HCT116 (cell line): ENCODE data around the gene BHLHE41.

Source experiments
- EZH2 ChIP-seq: fragments of 200-600 bp; sonication (generic); IDR thresholded peaks from 2 replicates; pipeline ENCODE4 v1.6.1; 2017; ENCODE audit warnings: antibody characterized with exemption, mixed run types
- REST ChIP-seq: IDR thresholded peaks from 2 replicates; pipeline ENCODE4 v1.6.1; 2012; ENCODE audit warnings: low read depth
- SP1 ChIP-seq: IDR thresholded peaks from 2 replicates; pipeline ENCODE4 v1.6.1; 2012; ENCODE audit warnings: low read depth
- SRF ChIP-seq: IDR thresholded peaks from 2 replicates; pipeline ENCODE4 v1.6.1; 2012; ENCODE audit warnings: low read depth
- TF ChIP-seq, protein P1 (sequence below), 3 experiments: fragments of 200-600 bp in 1 of 3; sonication (generic) in 1 of 3; IDR thresholded peaks in 2 of 3; conservative IDR thresholded peaks in 1 of 3; 2 replicates each; pipeline ENCODE4 v1.5.1; 2012 to 2017; ENCODE audit warnings: low read depth in 2 of 3, low read length in 2 of 3, antibody characterized with exemption in 1 of 3, borderline replicate concordance in 1 of 3, control low read depth in 1 of 3, mild to moderate bottlenecking in 1 of 3, mixed read lengths in 1 of 3, mixed run types in 1 of 3, moderate library complexity in 1 of 3; ENCODE audit not compliant: insufficient read depth in 1 of 3
- TF ChIP-seq, protein P2 (sequence below): IDR thresholded peaks from 2 replicates; pipeline ENCODE4 v1.6.1; 2012
- TF ChIP-seq, protein P3 (sequence below): IDR thresholded peaks from 2 replicates; pipeline ENCODE4 v1.6.1; 2012

GRCh38 chr12:26172946-26173552 lies 48.2 kb upstream of the BHLHE41 start:
- TF ChIP-seq REST (no peak), SP1 (no peak), EZH2 (no peak), SRF (no peak)
- TF ChIP-seq, protein P1, sequence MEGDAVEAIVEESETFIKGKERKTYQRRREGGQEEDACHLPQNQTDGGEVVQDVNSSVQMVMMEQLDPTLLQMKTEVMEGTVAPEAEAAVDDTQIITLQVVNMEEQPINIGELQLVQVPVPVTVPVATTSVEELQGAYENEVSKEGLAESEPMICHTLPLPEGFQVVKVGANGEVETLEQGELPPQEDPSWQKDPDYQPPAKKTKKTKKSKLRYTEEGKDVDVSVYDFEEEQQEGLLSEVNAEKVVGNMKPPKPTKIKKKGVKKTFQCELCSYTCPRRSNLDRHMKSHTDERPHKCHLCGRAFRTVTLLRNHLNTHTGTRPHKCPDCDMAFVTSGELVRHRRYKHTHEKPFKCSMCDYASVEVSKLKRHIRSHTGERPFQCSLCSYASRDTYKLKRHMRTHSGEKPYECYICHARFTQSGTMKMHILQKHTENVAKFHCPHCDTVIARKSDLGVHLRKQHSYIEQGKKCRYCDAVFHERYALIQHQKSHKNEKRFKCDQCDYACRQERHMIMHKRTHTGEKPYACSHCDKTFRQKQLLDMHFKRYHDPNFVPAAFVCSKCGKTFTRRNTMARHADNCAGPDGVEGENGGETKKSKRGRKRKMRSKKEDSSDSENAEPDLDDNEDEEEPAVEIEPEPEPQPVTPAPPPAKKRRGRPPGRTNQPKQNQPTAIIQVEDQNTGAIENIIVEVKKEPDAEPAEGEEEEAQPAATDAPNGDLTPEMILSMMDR (IDR thresholded peaks at IDR 0.05 in 2 of 3, conservative IDR thresholded peaks at IDR 0.05 in 1 of 3; ENCODE audit: borderline replicate concordance in 1 of 3, insufficient read depth in 1 of 3, low read depth in 2 of 3, low read length in 2 of 3), result no peak
- TF ChIP-seq, protein P2, sequence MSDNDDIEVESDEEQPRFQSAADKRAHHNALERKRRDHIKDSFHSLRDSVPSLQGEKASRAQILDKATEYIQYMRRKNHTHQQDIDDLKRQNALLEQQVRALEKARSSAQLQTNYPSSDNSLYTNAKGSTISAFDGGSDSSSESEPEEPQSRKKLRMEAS, result no peak
- TF ChIP-seq, protein P3, sequence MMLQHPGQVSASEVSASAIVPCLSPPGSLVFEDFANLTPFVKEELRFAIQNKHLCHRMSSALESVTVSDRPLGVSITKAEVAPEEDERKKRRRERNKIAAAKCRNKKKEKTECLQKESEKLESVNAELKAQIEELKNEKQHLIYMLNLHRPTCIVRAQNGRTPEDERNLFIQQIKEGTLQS, result no peak
